PC-9 (cell line): Measurements from ENCODE around the gene TERC.

Experiments
- CTCF ChIP-seq: fragments of 200-600 bp; sonication (generic); conservative IDR thresholded peaks from 2 replicates; pipeline ENCODE4 v1.6.1; 2017; ENCODE audit warnings: mixed run types, antibody characterized with exemption, mild to moderate bottlenecking, moderate library complexity
- EZH2 ChIP-seq: fragments of 200-600 bp; sonication (generic); IDR thresholded peaks from 2 replicates; pipeline ENCODE4 v1.8.0; 2017; ENCODE audit warnings: antibody characterized with exemption, low read depth

GRCh38 chr3:169790219-169790618 is 25.4 kb upstream of the TERC start:
- no peak for TF ChIP-seq CTCF
- TF ChIP-seq EZH2 = no peak
